Measurements from ENCODE around the gene HOMEZ. TPM values are rescaled to one million over a fixed set of nuclear protein-coding genes. Genes with fewer than 3 reads are reported as not detected.

Gene HOMEZ
- total RNA-seq, 1 donor from 2014 or later: 10.4 TPM

DNA sequence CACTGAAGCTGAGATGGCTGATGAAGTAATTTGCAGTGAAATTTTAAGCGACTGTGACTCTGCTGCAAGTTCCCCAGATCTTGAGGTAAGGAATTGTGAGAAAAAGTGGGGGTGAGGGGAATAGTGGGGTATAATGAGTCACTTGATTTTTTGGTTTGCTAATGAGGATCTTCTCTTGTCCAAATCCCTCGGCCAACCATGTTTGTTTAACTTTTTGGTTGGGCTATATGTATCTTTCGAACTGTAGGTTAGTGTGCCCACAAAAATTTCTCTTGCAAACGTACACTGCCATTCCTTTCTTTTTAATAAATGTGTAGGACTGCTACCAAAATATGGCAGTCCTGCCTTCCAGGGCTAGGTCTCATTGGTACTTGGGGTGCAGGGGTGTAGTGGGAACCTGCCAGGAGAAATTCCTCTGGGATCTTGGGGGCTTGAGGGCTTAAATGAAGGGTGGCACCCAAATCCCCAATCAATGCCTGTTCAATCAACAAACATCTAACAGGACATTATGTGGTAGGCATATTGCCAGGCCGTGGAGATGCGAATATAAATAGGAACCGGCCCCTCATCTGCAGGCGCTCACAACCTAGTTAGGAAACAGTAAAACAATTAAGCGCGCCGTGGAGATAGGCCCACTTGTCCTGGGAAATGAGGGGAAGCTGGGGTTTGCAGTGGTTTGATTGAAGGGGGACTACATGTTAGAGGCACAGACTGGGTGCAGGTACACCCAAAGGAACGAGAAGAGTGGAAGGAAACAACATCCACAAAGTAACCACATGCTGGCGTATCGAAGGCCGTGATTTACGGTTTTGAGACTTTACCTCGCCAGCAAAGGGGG is 34.0 kb upstream of the HOMEZ start:
- no peak for DNase-seq (ENCODE audit: low read depth)
- peak overlapping the region; percentile 54 for H3K4me3 ChIP-seq (ENCODE audit: low read depth, low read length)
- TF ChIP-seq, protein P1, sequence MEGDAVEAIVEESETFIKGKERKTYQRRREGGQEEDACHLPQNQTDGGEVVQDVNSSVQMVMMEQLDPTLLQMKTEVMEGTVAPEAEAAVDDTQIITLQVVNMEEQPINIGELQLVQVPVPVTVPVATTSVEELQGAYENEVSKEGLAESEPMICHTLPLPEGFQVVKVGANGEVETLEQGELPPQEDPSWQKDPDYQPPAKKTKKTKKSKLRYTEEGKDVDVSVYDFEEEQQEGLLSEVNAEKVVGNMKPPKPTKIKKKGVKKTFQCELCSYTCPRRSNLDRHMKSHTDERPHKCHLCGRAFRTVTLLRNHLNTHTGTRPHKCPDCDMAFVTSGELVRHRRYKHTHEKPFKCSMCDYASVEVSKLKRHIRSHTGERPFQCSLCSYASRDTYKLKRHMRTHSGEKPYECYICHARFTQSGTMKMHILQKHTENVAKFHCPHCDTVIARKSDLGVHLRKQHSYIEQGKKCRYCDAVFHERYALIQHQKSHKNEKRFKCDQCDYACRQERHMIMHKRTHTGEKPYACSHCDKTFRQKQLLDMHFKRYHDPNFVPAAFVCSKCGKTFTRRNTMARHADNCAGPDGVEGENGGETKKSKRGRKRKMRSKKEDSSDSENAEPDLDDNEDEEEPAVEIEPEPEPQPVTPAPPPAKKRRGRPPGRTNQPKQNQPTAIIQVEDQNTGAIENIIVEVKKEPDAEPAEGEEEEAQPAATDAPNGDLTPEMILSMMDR (conservative IDR thresholded peaks at IDR 0.05; ENCODE audit: low read depth, low read length): no peak

DNA sequence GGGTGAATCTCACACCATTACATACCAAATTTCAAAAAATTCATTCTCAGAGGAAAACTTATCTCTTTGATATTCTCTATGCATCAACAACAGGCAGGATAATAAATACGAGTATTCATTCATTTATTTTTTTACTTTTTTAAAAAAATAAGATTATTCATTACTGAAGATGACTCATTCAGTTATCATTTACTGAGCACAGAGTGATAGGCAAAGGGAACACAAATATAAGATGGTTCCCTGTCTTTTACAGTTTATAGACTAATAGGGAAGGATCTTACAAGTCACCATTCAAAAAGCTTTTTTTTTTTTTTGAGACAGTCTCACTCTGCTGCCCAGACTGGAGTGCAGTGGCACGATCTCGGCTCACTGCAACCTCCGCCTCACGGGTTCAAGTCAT is 30.4 kb upstream of the HOMEZ start:
- DNase-seq (ENCODE audit: low read depth): no peak
- TF ChIP-seq, protein P1 (conservative IDR thresholded peaks at IDR 0.05; ENCODE audit: low read depth, low read length): no peak
- no peak overlapping the region for H3K4me3 ChIP-seq (ENCODE audit: low read depth, low read length)

DNA sequence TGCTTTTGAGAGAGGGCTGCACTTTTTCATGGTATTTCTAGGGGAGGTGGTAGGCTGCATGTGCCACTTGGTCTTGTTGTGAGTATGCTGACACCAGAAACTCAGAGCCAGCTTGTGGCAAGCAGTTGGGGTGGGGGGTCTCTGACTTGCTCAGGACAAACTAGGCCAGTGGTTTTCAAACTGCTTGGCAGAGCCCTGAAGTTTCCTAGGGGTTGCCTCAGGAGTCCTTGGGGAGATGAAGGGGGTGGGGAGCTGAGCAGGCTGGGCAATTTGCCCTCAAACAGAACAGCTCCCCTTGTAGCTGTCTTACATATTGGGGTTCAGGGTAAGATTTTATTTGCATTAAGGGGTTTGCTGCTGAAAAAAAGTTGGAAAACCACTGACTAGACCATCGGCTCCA is 24.6 kb upstream of the HOMEZ start:
- TF ChIP-seq, protein P1 (conservative IDR thresholded peaks at IDR 0.05; ENCODE audit: low read depth, low read length): no peak
- no peak for DNase-seq (ENCODE audit: low read depth)
- no peak overlapping the region for H3K4me3 ChIP-seq (ENCODE audit: low read depth, low read length)

DNA sequence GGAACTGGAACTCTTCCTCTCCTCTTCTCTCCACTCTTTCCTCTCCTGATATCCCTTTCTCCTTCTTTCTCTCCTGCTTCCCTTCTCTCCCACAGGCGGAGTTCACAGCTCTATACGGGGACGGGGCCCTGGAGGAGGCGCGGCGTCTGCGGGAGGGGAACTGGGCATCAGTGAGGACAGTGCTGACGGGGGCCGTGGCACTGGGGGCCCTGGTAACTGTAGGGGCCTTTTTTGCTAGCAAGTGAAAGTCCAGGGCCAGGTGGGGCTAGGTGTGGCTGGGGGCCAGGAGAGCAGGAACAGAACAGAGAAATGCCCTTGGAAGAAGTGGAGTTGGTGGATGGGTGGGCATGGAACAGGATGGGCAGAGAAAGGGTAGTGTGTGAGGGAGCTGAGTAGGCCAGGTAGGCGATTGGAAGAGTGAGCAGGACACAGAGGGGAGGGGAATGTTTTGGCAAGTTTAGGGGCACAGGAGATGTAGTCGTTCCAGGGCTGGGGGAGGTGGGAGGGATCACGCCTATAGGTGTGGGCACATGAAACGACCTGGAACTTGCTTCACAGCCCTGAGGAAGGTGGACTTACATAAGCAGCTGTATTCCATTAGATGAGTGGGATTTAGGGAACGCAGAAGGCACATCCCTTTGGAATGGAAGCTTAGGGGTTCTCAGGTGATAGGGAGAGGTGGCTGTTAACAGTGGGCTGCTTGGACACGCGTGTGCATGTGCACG is 23.0 kb upstream of the HOMEZ start:
- TF ChIP-seq, protein P1 (conservative IDR thresholded peaks at IDR 0.05; ENCODE audit: low read depth, low read length): no peak
- no peak overlapping the region for H3K4me3 ChIP-seq (ENCODE audit: low read depth, low read length)
- DNase-seq (ENCODE audit: low read depth): no peak

DNA sequence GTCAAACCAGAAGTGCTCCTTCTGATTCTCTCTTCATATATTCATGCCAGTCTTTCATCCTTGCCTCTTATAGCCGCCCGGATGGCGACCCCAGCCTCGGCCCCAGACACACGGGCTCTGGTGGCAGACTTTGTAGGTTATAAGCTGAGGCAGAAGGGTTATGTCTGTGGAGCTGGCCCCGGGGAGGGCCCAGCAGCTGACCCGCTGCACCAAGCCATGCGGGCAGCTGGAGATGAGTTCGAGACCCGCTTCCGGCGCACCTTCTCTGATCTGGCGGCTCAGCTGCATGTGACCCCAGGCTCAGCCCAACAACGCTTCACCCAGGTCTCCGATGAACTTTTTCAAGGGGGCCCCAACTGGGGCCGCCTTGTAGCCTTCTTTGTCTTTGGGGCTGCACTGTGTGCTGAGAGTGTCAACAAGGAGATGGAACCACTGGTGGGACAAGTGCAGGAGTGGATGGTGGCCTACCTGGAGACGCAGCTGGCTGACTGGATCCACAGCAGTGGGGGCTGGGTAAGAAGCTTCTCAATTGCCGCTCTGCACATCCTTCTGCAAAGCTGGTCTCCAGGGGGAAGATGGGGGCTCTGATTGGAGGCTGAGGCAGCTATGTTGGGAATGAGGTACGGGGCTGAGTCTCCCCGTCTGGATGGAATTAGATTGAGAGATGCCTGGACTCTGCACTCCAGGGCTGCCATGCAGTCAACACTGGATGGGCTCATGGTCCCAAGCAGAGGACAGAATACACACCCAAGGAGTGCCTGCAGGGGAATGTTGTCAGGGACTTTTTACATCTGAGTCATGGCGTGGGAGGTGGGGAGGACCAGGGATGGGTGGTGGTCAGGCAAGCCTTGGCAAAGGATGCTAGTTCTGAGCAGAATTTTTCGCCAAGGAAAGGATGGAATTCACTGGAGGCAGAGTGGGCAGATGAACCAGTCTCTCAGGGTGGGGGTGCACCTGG is 22.0 kb upstream of the HOMEZ start:
- TF ChIP-seq, protein P1 (conservative IDR thresholded peaks at IDR 0.05; ENCODE audit: low read depth, low read length): no peak
- peak overlapping the region; percentile 87 for H3K4me3 ChIP-seq (ENCODE audit: low read depth, low read length)
- DNase-seq (ENCODE audit: low read depth): no peak

DNA sequence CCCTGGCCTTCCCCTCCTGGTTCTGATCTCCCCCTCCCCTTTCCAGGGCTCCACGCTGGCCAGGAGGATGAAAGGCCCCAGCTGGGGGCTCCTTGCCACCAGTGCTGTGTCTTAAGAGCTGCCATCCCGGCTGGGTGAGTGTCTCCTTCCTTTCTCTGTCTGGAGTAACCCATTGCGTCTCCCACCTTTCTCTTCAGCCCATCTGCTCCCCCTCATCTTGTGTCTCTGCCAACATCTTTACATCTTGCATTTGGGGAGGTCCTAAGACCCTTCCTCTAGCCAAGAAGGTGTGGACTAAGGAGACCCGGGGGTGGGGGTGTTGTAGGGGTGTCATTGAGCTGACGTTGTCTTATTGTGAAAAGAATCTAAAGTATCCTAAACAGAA is 21.2 kb upstream of the HOMEZ start:
- TF ChIP-seq, protein P1 (conservative IDR thresholded peaks at IDR 0.05; ENCODE audit: low read depth, low read length): no peak
- H3K4me3 ChIP-seq (ENCODE audit: low read depth, low read length): peak overlapping the region; percentile 87
- DNase-seq (ENCODE audit: low read depth): no peak

Data from epithelial cell of proximal tubule (primary cell).